ENCODE measurements around the gene PTPN5.

PTPN5 gene

DNA sequence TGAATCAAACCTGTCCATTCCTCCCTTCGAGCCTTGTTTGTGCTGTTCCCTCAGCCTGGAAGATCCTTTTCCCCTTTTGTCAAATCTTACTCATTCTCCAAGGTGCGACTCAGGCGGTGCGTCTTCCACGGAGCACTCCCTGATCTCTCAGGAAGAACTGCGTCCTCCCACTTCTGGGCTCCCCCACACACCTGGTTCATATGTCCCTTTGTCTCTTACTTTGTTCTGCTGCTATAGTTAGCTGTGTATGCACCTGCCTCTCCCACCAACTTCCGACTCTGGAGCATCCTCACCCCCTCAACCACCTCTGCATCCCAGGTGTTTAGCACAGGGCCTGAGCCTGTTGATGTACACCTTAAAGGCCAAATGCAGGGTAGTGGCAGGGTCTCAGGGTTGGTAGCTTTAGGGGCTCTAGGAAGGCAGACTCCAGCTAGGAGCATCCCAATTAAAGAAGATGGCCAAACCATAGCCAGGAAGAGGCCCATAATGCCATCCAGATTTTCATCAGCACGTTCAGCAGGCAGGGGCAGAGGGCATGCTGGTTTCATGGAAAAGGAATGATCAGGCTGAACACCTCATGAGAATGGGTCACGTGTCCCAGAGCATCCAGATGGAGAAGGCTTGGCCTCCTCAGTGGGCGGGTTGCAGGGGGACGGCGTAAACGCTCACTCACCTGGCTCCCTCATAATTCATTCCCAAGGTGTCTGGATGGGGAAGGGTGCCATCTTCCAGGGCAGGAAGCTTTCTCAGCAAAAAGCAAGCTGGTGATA is 20.1 kb downstream of the PTPN5 start:
- DNase-seq (ENCODE audit: insufficient read length) (no peak), FAIRE-seq (peak; percentile 14)
- no peak for TF ChIP-seq TAF1 (IDR thresholded peaks at IDR 0.05; ENCODE audit: borderline replicate concordance, low read depth, low read length)
- no peak for TF ChIP-seq POLR2A (IDR thresholded peaks at IDR 0.05; ENCODE audit: low read depth, low read length)
- no peak for TF ChIP-seq POLR2AphosphoS5 (IDR thresholded peaks at IDR 0.05; ENCODE audit: low read depth, low read length)

DNA sequence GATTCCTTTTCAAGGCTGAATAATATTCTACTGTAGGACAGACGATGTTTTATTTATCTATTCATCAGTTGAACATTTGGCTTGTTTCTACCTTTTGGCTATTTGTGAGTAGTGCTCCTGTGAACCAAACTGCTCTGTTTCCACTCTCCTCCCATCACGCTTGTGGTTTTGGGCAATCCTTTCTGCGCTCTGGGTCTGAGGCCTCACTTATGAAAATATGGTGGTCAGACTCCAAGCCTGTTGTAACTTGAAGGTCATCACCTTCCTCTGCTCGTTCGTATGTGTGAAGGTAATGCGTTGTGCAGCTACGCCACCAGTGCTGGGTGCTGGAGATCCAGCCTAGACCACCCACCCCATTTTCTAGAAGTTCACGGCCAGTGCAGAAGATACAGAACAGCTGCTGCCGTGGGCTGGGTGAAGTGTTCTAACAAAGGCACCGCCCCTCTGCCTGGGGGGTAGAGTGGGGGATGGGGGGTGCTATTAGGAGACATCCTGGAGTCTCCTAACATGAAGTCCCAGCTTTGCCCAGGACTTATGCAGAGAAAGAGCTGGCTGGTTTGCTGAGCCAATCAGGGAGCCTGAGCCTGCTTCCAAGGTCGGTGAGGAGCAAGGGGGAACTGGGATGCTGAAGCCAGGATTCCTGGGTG is 21.0 kb downstream of the PTPN5 start:
- DNase-seq (ENCODE audit: insufficient read length) (no peak), FAIRE-seq (peak; percentile 92)
- no peak for TF ChIP-seq TAF1 (IDR thresholded peaks at IDR 0.05; ENCODE audit: borderline replicate concordance, low read depth, low read length)
- no peak for TF ChIP-seq POLR2AphosphoS5 (IDR thresholded peaks at IDR 0.05; ENCODE audit: low read depth, low read length)
- no peak for TF ChIP-seq POLR2A (IDR thresholded peaks at IDR 0.05; ENCODE audit: low read depth, low read length)

DNA sequence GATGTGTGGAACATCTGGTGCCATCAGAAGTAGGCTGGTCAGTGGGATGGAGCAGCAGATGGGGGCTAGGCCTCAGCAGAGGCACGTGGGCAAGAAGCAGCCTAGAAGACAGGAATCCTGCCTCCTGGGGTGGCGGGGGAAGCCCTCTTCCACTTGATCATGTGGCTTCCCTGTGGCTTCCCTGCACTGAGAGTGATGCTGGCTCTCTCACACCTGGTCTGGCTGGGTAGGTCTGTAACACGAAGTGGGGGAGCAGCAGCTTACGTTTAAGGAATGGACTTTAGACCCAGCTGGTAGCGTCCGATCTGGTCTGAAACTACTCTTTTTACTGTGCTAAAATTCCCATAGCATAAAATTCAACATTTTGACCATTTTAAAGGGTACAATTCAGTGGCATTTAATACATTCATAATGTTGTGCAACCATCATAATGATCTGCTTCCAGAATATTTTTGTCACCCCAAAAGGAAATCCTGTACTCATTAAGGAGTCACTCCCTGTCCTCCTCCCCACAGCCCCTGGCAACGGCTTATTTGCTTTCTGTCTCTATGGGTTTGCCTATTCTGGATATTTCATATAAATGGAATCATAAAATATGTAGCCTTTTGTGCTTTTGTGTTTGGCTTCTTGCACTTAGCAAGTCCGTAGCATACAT is 21.7 kb downstream of the PTPN5 start:
- FAIRE-seq, result peak; percentile 98
- peak; percentile 49 for DNase-seq (ENCODE audit: insufficient read length)

DNA sequence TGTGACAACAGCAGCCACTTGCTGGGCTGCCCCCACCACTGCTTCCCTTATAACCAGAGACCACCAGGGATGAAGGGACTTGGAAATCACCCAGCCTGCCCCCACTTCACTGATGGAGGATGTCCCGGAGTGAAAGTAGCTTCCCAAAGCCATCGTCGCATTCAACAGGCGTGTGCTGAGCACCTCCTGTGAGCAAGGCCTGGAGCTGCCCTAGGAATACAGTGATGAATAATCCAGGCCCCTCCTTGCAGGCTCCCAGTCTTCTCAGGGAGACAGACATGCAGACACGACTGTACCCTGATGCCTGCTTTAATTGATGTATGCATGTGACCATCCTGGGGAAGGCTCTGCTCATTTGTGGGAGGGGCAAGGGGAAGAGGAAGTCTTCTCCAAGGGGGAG is 22.6 kb downstream of the PTPN5 start:
- FAIRE-seq, result peak; percentile 85
- no peak for TF ChIP-seq TAF1 (IDR thresholded peaks at IDR 0.05; ENCODE audit: borderline replicate concordance, low read depth, low read length)
- no peak for TF ChIP-seq POLR2A (IDR thresholded peaks at IDR 0.05; ENCODE audit: low read depth, low read length)
- no peak for TF ChIP-seq POLR2AphosphoS5 (IDR thresholded peaks at IDR 0.05; ENCODE audit: low read depth, low read length)
- no peak for DNase-seq (ENCODE audit: insufficient read length)

More for the DNA sequence above, 21.7 kb downstream of the PTPN5 start:
- no peak for TF ChIP-seq POLR2A (IDR thresholded peaks at IDR 0.05; ENCODE audit: low read depth, low read length)
- no peak for TF ChIP-seq POLR2AphosphoS5 (IDR thresholded peaks at IDR 0.05; ENCODE audit: low read depth, low read length)
- TF ChIP-seq TAF1 (IDR thresholded peaks at IDR 0.05; ENCODE audit: borderline replicate concordance, low read depth, low read length), result no peak

DNA sequence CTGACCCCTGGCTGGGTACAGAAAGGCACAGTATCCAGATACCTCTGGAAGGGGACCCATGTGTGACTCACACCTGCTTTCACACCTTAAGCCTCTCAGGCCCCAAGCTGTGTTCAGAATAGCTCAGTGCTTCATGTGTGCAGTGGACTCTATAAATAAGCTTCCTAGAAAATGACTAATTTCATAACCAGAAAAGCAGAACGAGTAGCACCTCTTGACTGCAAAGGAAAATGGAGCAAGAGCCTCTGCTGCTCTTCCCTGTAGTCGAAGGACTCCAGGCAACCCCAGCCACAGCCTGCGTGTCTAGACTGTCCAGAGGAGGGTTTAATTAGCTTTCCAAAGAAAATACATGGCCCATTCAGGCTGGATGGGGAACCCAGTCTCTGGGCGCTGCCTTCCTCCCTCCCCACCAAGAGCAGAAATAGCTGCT is 23.1 kb downstream of the PTPN5 start:
- TF ChIP-seq POLR2AphosphoS5 (IDR thresholded peaks at IDR 0.05; ENCODE audit: low read depth, low read length) (no peak), TAF1 (IDR thresholded peaks at IDR 0.05; ENCODE audit: borderline replicate concordance, low read depth, low read length) (no peak), POLR2A (IDR thresholded peaks at IDR 0.05; ENCODE audit: low read depth, low read length) (no peak)
- DNase-seq (ENCODE audit: insufficient read length) (peak; percentile 37), FAIRE-seq (peak; percentile 99)

DNA sequence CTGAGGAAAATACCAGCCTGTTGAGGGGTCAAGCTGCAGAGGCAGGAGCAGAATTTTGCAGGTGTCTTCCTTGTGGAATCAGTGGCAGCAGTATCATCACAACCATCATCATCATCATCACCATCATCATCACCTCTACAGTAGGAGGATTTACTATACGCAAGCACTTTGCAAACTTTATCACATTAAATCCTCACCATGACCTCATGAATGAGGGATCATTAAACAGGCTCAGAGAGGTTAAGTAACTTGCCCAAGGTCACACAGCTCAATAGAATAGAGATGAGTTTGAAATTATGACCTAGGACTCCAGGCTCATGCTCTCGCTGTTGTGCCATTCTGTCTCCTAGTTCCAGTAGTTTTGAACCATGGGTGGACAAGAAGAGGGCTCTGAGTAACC is 25.6 kb downstream of the PTPN5 start:
- TF ChIP-seq TAF1 (IDR thresholded peaks at IDR 0.05; ENCODE audit: borderline replicate concordance, low read depth, low read length) (no peak), POLR2AphosphoS5 (IDR thresholded peaks at IDR 0.05; ENCODE audit: low read depth, low read length) (no peak), POLR2A (IDR thresholded peaks at IDR 0.05; ENCODE audit: low read depth, low read length) (no peak)
- DNase-seq (ENCODE audit: insufficient read length) (no peak), FAIRE-seq (no peak)

DNA sequence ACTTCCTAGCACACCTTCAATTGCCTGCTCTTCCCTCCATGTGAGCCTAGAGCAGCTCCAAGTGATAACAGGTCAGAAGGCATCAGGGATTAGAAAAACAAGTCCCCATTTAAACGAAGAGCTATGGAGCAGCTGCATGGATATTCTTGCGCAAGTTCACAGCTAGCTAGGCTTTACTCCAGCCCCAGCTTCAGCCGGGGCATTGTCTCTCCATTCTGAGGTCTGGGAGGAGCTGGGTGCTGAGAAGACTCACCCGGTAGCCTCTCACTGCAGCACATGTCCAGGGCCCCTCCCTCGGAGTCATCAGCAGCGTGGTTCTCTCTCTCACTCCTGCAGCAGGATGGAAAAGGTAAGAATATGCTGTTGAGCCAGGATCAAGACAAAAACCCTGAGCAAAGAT is 26.0 kb downstream of the PTPN5 start:
- no peak for TF ChIP-seq TAF1 (IDR thresholded peaks at IDR 0.05; ENCODE audit: borderline replicate concordance, low read depth, low read length)
- FAIRE-seq, result no peak
- DNase-seq (ENCODE audit: insufficient read length), result no peak

DNA sequence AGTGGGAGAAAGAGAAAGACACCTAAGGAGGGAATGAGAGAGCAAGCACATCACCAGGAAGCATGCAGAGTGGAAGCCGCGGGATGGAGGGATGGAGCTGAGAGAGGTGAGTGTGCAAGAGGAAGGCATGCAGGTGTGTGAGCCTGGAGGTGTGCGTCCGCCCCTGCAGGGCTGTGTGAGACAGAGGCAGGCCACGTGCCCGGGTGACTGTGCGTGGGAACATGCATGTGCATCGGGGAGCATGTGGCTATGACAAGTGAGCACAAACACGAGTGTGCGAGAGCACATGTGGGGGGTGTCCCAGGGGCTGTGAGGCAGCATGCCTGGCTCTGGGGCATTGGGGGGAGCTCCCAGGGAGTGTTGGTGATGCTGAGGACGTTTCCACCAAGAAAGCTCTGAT is 29.9 kb downstream of the PTPN5 start:
- TF ChIP-seq POLR2AphosphoS5 (IDR thresholded peaks at IDR 0.05; ENCODE audit: low read depth, low read length) (no peak), TAF1 (IDR thresholded peaks at IDR 0.05; ENCODE audit: borderline replicate concordance, low read depth, low read length) (no peak), POLR2A (IDR thresholded peaks at IDR 0.05; ENCODE audit: low read depth, low read length) (no peak)
- DNase-seq (ENCODE audit: insufficient read length), result no peak
- FAIRE-seq, result no peak

DNA sequence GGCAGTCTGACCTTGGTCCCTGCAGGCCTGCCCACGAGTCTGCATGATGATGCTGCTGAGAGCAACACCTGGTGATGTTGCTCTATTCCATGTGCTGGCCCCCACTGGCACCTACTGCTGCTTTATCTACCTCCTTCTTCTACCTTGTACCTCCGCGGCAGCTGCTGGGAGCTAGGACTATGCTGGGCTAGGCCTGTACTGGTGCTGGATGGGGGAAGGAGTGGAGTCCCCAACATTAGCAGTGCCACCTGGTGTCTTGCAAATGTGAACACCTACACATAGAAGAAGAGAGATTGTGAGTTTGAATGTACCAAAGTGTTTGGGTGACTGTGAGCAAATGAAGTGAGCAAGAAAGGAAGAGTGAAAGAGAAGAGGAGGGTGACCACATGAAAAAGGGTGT is 30.5 kb downstream of the PTPN5 start:
- DNase-seq (ENCODE audit: insufficient read length), result no peak
- TF ChIP-seq TAF1 (IDR thresholded peaks at IDR 0.05; ENCODE audit: borderline replicate concordance, low read depth, low read length) (no peak), POLR2A (IDR thresholded peaks at IDR 0.05; ENCODE audit: low read depth, low read length) (no peak), POLR2AphosphoS5 (IDR thresholded peaks at IDR 0.05; ENCODE audit: low read depth, low read length) (no peak)
- no peak for FAIRE-seq

DNA sequence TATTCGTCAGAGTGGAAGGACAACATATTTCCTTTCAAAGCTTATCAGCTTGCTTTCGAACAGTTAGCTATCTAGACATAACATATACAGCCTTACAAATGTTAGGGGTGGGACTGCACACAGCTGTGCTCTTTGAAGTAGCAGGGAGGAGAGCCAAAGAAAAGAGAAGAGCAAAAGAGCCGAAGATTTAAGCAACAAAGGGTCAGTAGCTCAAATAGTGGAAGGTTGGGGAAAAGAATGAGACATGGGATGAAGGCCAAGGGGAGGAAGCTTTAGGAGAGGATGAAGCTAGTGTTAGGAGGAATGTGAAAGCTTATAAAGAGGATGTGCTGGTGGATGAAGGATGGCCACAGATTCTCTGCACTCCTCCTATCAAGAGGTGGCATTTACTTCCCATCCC is 33.8 kb downstream of the PTPN5 start:
- no peak for FAIRE-seq
- DNase-seq (ENCODE audit: insufficient read length), result no peak
- TF ChIP-seq POLR2A (IDR thresholded peaks at IDR 0.05; ENCODE audit: low read depth, low read length) (no peak), POLR2AphosphoS5 (IDR thresholded peaks at IDR 0.05; ENCODE audit: low read depth, low read length) (no peak), TAF1 (IDR thresholded peaks at IDR 0.05; ENCODE audit: borderline replicate concordance, low read depth, low read length) (no peak)

DNA sequence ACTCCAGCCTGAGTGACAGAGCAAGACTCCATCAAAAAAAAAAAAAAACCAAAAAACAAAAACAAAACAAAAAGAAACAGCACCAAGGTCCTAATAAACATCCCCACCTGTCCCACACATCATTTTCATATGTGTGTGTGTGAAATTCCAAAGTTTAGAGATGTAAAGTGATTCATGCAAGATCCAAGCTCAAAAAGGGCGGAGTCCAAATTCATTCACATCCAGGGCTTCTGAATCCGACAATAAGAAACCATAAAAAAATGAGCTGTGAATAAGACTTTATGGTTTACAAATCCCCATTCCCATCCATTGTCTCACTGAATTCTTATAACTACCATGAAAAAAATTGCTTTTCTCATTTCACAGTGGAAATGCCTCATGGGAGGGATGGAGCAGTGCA is 34.7 kb downstream of the PTPN5 start:
- no peak for DNase-seq (ENCODE audit: insufficient read length)
- FAIRE-seq, result no peak
- TF ChIP-seq TAF1 (IDR thresholded peaks at IDR 0.05; ENCODE audit: borderline replicate concordance, low read depth, low read length) (no peak), POLR2AphosphoS5 (IDR thresholded peaks at IDR 0.05; ENCODE audit: low read depth, low read length) (no peak), POLR2A (IDR thresholded peaks at IDR 0.05; ENCODE audit: low read depth, low read length) (no peak)

DNA sequence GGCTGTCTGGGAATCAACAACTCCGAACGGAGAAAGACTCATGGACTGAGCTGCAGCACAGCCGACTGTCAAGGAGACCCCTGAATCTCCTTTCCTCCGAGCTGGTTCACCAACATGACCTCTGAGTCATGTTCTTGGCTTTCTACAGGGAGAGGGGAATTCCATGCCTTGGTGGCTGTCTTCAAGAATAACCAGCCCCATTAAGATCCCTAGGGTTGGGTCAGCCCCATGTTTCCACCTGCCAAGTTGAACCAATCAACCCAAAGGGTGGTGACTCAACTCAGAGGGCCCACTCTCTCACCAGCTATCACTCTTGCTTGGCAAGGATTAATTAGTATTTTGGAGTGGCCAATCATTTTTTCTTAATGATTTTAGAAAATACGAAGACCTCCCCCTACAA is 37.3 kb downstream of the PTPN5 start:
- FAIRE-seq (peak; percentile 63), DNase-seq (ENCODE audit: insufficient read length) (no peak)
- no peak for TF ChIP-seq POLR2AphosphoS5 (IDR thresholded peaks at IDR 0.05; ENCODE audit: low read depth, low read length)
- TF ChIP-seq TAF1 (IDR thresholded peaks at IDR 0.05; ENCODE audit: borderline replicate concordance, low read depth, low read length), result no peak
- TF ChIP-seq POLR2A (IDR thresholded peaks at IDR 0.05; ENCODE audit: low read depth, low read length), result no peak

Measured in GM12892 (cell line).